Measurements from ENCODE around the gene SPATA19. TPM values are rescaled to one million over a fixed set of nuclear protein-coding genes. Genes with fewer than 3 reads are reported as not detected.
A peak's percentile ranks its signal among the peaks of the same experiment; 100 is the strongest.

The SPATA19 gene
- total RNA-seq, 1 experiment from 2014 or later = not detected

GRCh38 chr11:133835593-133836548, 9.4 kb downstream of the SPATA19 start:
- DNase-seq (ENCODE audit: low read depth) = no peak

GRCh38 chr11:133834682-133835592, 10.4 kb downstream of the SPATA19 start:
- DNase-seq (ENCODE audit: low read depth) = peak; percentile 60

GRCh38 chr11:133833898-133834681, 11.2 kb downstream of the SPATA19 start:
- DNase-seq (ENCODE audit: low read depth) = no peak

GRCh38 chr11:133832991-133833897, 12.1 kb downstream of the SPATA19 start:
- no peak for DNase-seq (ENCODE audit: low read depth)

GRCh38 chr11:133832096-133832990, 13.0 kb downstream of the SPATA19 start:
- no peak for DNase-seq (ENCODE audit: low read depth)

- DNase-seq (ENCODE audit: low read depth) = no peak
These were observed 14.1 kb downstream of the SPATA19 start for GRCh38 chr11:133830931-133831907.

GRCh38 chr11:133829566-133829965, 15.7 kb downstream of the SPATA19 start:
- no peak for DNase-seq (ENCODE audit: low read depth)

- DNase-seq (ENCODE audit: low read depth) = no peak
These were observed 16.4 kb downstream of the SPATA19 start for GRCh38 chr11:133828871-133829270.

- no peak for DNase-seq (ENCODE audit: low read depth)
These were observed 17.8 kb downstream of the SPATA19 start for GRCh38 chr11:133827556-133827955.

- no peak for DNase-seq (ENCODE audit: low read depth)
These were observed 18.4 kb downstream of the SPATA19 start for GRCh38 chr11:133826866-133827265.

- DNase-seq (ENCODE audit: low read depth) = no peak
These were observed 19.6 kb downstream of the SPATA19 start for GRCh38 chr11:133825666-133826065.

GRCh38 chr11:133825156-133825555, 20.2 kb downstream of the SPATA19 start:
- DNase-seq (ENCODE audit: low read depth) = no peak

GRCh38 chr11:133824593-133824992, 20.7 kb downstream of the SPATA19 start:
- DNase-seq (ENCODE audit: low read depth) = no peak

GRCh38 chr11:133823614-133824013, 21.7 kb downstream of the SPATA19 start:
- DNase-seq (ENCODE audit: low read depth) = no peak

- DNase-seq (ENCODE audit: low read depth) = no peak
These were observed 22.1 kb downstream of the SPATA19 start for GRCh38 chr11:133823211-133823610.

- DNase-seq (ENCODE audit: low read depth) = no peak
These were observed 23.5 kb downstream of the SPATA19 start for GRCh38 chr11:133821776-133822175.

GRCh38 chr11:133819746-133820315, 25.5 kb downstream of the SPATA19 start:
- DNase-seq (ENCODE audit: low read depth) = no peak

- DNase-seq (ENCODE audit: low read depth) = no peak
These were observed 26.2 kb downstream of the SPATA19 start for GRCh38 chr11:133819114-133819513.

All from RPMI7951 (cell line).